Panc1 (cell line): ENCODE measurements around the gene LCOR. TPM values are rescaled to one million over a fixed set of nuclear protein-coding genes. Genes with fewer than 3 reads are reported as not detected.

Experiments used
- ATAC-seq: fragments of 200-7000 bp; cut with Tn5 transposase; 2 replicates; pipeline ENCODE4 v1.9.1; 2020; ENCODE audit warnings: mild to moderate bottlenecking, moderate library complexity
- BruUV-seq: library from RNA; stranded (reverse); fragments of 400-500 nt; replicated peaks from 2 replicates; lab custom pipeline; 2021; lab: Mats Ljungman, UMichigan
- CTCF ChIA-PET: fragments of 300-600 bp; sonication (Branson Sonifier 250); formaldehyde crosslinking; loops from one replicate; lab custom pipeline; 2022; ENCODE audit warnings: antibody characterized with exemption; lab: Charles Lee
- POLR2A ChIA-PET: fragments of 300-600 bp; sonication (Branson Sonifier 250); formaldehyde crosslinking; loops from one replicate; lab custom pipeline; 2022; ENCODE audit warnings: antibody characterized with exemption; lab: Charles Lee
- DNase-seq: peaks from one replicate; pipeline ENCODE4 v3.0.0-alpha.2; 2010; ENCODE audit warnings: low read depth, low spot score
- H3K27ac ChIP-seq: 2 replicates; pipeline ENCODE4 v1.5.1; 2011; ENCODE audit warnings: mild to moderate bottlenecking, low read length, inconsistent platforms
- H3K27me3 ChIP-seq: fragments of 200-500 bp; sonication (Bioruptor generic); 2 replicates; pipeline ENCODE4 v1.6.0; 2014; ENCODE audit warnings: low read length, inconsistent platforms; ENCODE audit not compliant: control insufficient read depth, insufficient read depth
- H3K36me3 ChIP-seq: fragments of 200-500 bp; sonication (Bioruptor generic); 2 replicates; pipeline ENCODE4 v1.5.1; 2014; ENCODE audit warnings: inconsistent platforms, mild to moderate bottlenecking, low read length, moderate library complexity; ENCODE audit not compliant: control insufficient read depth, insufficient read depth
- H3K4me1 ChIP-seq: 2 replicates; pipeline ENCODE4 v1.5.1; 2011; ENCODE audit warnings: inconsistent platforms, mild to moderate bottlenecking, low read length, moderate library complexity; ENCODE audit not compliant: control insufficient read depth, insufficient read depth
- H3K4me3 ChIP-seq, 2 experiments: 2 replicates each; pipeline ENCODE4 v1.5.1; 2011 to 2012; ENCODE audit warnings: low read depth in 2 of 2, low read length in 2 of 2, mild to moderate bottlenecking in 2 of 2, inconsistent platforms in 1 of 2, moderate library complexity in 1 of 2
- H3K9me3 ChIP-seq: fragments of 200-500 bp; sonication (Bioruptor generic); 2 replicates; pipeline ENCODE4 v1.5.1; 2014; ENCODE audit warnings: low read depth, mild to moderate bottlenecking, inconsistent platforms, low read length, moderate library complexity; ENCODE audit not compliant: control insufficient read depth, insufficient read depth
- CTCF ChIP-seq: fragments of 450-650 bp; IDR thresholded peaks from 2 replicates; pipeline ENCODE4 v1.5.1; 2017; ENCODE audit warnings: mild to moderate bottlenecking
- POLR2AphosphoS5 ChIP-seq: IDR thresholded peaks from 2 replicates; pipeline ENCODE4 v1.6.1; 2012; ENCODE audit warnings: mild to moderate bottlenecking, low read depth, low read length, moderate library complexity
- REST ChIP-seq, 2 experiments: IDR thresholded peaks; 2 replicates each; pipeline ENCODE4 v1.6.1; 2011 to 2012; ENCODE audit warnings: low read depth in 2 of 2, control low read depth in 1 of 2, low read length in 1 of 2, mild to moderate bottlenecking in 1 of 2, moderate library complexity in 1 of 2; ENCODE audit not compliant: insufficient read depth in 1 of 2
- SIN3A ChIP-seq: IDR thresholded peaks from 2 replicates; pipeline ENCODE4 v1.6.1; 2012; ENCODE audit warnings: low read depth, mild to moderate bottlenecking, low read length, moderate library complexity, borderline replicate concordance; ENCODE audit not compliant: insufficient read depth
- TCF7L2 ChIP-seq: IDR thresholded peaks from 2 replicates; pipeline ENCODE4 v1.6.1; 2011; ENCODE audit warnings: mild to moderate bottlenecking, low read depth, low read length, inconsistent platforms
- in situ Hi-C: cut with HindIII; loops from 2 replicates; pipeline ENCODE4 v1.10.0; 2016; ENCODE audit warnings: low sequenced_read_pairs, low pct_unique_long_range_greater_than_20kb
- intact Hi-C: fragments of 100-400 bp; cut with micrococcal nuclease; formaldehyde crosslinking; loops from one replicate; pipeline ENCODE4 v1.10.0; 2022; ENCODE audit not compliant: unreplicated experiment
- total RNA-seq: library from RNA; stranded (reverse); gene quantifications from one replicate; pipeline ENCODE4 v1.2.1, GENCODE V29; 2021; ENCODE audit not compliant: unreplicated experiment

LCOR gene
- total RNA-seq, 1 experiment from 2014 or later = 58.0 TPM

GRCh38 chr10:96832721-96833219 lies 672 bp downstream of the LCOR start:
- CTCF ChIA-PET = interaction anchor here (0.5 kb wide), 1 partner anchor 103 kb away, joined by 5 read pairs; no protein-coding TSS in a partner anchor
- POLR2A ChIA-PET = no interaction called here
- H3K27ac ChIP-seq = peak overlapping the region; percentile 83; the same call in 1 of the 2 replicates
- peak; percentile 75 for ATAC-seq
- in situ Hi-C loops (no loop called here), intact Hi-C loops (no loop called here)
- H3K27me3 ChIP-seq = no peaks in the 10 kb centered on the region
- TF ChIP-seq TCF7L2 = no peak
- TF ChIP-seq SIN3A = peak; percentile 46; the same call in 1 of the 2 replicates
- no peak for TF ChIP-seq REST (IDR thresholded peaks at IDR 0.05; ENCODE audit: insufficient read depth in 1 of 2, low read depth in 2 of 2, low read length in 1 of 2)
- no peaks in the 10 kb centered on the region for H3K36me3 ChIP-seq
- no peak for DNase-seq
- BruUV-seq = no TSS peak
- peak overlapping the region; percentile 76 to 91 for H3K4me3 ChIP-seq
- H3K9me3 ChIP-seq = no peaks in the 10 kb centered on the region
- peaks cover 37% of the 10 kb centered on the region for H3K4me1 ChIP-seq

GRCh38 chr10:96833220-96834001 lies 1.3 kb downstream of the LCOR start:
- H3K27me3 ChIP-seq = no peaks in the 10 kb centered on the region
- TF ChIP-seq CTCF (no peak; the same call in 1 of the 2 replicates), REST (IDR thresholded peaks at IDR 0.05; ENCODE audit: insufficient read depth in 1 of 2, low read depth in 2 of 2, low read length in 1 of 2) (no peak), SIN3A (no peak), TCF7L2 (no peak), POLR2AphosphoS5 (no peak)
- intact Hi-C loops = no loop called here
- DNase-seq = no peak
- peak; percentile 9 for ATAC-seq
- no peaks in the 10 kb centered on the region for H3K9me3 ChIP-seq
- peaks cover 37% of the 10 kb centered on the region for H3K4me1 ChIP-seq
- in situ Hi-C loops = no loop called here
- ChIA-PET CTCF (interaction anchor here (0.5 kb wide), 1 partner anchor 104 kb away, joined by 5 read pairs; no protein-coding TSS in a partner anchor), POLR2A (no interaction called here)
- peak overlapping the region; percentile 76 to 91 for H3K4me3 ChIP-seq
- peak overlapping the region; percentile 83 for H3K27ac ChIP-seq
- no TSS peak for BruUV-seq
- no peaks in the 10 kb centered on the region for H3K36me3 ChIP-seq
